Activated CD4-positive, alpha-beta T cell treated with anti-CD3 and anti-CD28 coated beads for 4 hours (primary cell): ENCODE measurements around the gene ADAMTS3.

ENCODE experiments used
- DNase-seq, 2 donors: peaks; one replicate each; pipeline ENCODE4 v3.0.0-alpha.2; 2020

The ADAMTS3 gene

GRCh38 chr4:72568959-72569718, at the start of gene ADAMTS3:
Gene ADAMTS3 (minus strand): TSS chr4:72569221. CDS start chr4:72568762, 459 bp downstream.
- DNase-seq: no peak

DNA sequence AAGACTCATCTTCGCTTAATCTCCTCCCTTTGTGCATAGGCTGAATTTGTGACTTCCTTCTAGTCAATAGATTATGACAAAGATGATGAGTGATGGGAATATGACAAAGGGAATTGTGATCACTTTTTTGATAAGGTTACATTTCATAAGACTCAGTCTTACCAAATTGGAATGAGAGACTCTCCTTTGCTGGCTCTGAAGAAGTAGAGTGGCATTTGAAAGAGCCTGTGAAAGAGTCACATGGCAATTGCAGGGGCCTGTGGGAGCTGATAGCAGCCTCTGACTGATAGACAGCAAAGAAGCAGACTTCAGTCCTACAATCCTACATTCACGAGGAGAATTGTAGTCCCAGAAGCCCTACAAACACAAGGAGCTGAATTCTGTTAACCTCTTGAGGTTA, 44.9 kb upstream of the ADAMTS3 start:
- DNase-seq: no peak

DNA sequence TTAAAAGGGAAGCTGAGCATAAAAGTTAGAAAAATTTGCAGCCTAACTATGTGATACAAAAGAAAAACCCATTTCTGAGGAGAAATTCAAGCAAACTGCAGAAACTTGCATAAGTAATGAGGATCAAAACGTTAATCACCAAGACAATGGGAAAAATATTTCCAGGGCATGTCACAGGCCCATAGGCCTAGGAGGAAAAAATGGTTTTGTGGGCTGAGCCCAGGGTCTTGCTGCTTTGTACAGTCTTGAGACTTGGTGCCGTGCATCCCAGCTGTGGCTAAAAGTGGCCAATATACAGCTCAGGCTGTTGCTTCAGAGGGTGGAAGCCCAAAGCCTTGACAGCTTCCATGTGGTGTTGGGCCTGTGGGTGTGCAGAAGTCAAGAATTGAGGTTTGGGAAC, 37.7 kb upstream of the ADAMTS3 start:
- no peak for DNase-seq

- no peak for DNase-seq
Measured at GRCh38 chr4:72604324-72604723, 35.3 kb upstream of the ADAMTS3 start.

DNA sequence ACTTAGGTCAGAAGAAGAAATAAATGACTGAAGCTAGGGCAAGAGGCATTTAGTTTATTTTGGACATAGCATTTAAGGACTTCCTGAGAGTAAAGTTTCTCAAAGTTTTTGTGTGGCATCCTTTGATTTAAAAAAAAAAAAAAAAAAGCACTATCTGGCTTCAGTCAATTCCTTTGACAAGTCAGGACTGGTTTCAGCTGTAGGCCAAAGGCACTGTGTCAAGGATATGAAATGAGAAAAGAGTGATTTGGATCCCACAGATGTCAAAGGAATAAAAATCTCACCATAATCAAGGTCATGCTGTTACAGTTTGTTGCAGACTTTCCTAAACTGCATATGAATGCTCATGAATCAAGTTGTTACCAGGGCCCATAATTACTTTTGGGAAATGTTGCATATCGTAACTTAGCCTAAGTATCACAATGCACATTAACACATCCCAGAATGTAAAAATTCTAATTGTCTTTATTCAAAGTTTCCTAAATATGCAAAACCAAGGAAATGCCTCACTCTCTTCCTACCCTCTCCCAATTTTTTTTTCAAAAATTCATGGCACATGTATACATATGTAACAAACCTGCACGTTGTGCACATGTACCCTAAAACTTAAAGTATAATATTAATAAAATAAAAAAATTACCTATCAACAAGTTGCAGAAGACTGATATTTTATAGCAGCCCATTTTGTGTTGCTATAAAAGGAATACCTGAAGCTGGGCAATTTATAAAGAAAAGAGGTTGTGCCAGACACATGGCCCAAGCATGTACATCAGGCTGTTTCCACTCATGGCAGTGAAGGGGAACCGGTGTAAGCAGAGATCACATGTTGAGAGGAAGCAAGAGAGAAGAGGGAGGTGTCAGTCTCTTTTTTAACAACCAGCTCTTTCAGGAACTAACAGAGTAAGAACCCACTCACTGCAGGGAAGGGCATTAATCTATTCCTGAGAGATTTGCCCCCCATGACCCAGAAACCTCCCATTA, 33.7 kb upstream of the ADAMTS3 start:
- no peak for DNase-seq

DNA sequence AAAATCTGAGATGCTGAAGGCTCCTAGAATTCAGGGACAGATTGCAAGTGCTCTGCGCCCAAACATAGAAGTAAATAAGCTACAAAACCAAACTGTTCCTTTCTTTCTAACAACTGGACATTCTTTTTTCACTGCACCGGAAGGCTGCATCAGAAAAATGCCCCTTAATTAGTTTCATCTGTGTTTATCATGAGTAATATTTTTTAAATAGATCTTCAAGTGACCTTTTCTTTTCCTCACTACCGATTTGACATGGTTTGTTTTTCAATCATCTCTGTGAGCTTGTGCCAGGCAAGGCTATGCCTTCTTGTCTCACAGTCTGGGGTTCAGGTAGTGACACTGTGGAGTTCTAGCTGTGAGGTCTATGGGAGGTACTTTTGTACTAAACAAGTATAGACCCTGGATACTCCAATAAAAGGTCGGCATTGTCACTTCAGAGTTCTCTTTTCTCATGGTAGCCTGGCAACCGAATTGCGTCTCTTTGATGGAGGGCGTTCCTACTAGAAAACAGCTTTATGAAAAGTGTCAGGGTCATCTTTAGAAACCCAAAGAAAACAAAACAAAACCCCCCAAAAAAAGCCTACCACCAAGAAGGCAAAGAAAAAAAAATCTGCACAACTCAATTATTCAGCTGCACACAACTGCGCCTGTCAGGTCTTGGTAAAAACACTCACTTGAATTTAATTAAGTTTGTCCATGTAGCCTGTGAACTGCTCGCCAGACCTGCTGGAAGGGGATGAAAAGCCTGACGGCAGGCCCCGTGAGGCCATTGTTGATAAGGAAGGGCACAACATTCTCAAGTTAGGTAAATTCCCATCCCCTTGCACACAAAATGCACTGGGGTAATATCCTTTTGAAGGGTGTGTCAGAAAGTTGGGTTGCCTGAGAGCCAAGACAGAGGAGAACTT, 22.8 kb upstream of the ADAMTS3 start:
- no peak for DNase-seq

DNA sequence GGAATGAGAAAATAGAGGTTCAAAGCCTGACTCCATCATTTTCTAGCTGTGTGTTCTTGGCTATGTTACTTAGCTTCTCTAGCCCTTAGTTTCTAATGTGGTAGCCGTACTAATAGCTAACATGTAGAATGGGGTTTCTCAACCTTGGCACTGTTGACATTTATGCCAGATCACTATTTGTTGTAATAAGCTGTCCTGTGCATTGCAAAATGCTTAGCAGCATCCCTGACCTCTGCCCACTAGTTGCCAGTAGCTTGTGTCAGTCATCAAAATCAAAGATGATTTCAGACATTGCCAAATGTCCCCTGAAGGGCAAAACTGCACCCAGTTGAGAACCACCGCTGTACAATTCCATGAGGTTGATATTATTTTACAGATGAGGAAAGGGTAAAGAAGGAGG, 18.3 kb upstream of the ADAMTS3 start:
- DNase-seq: no peak

- DNase-seq: no peak
Measured at GRCh38 chr4:72582853-72583252, 13.8 kb upstream of the ADAMTS3 start.

- DNase-seq: no peak
Measured at GRCh38 chr4:72577211-72577610, 8.2 kb upstream of the ADAMTS3 start.

DNA sequence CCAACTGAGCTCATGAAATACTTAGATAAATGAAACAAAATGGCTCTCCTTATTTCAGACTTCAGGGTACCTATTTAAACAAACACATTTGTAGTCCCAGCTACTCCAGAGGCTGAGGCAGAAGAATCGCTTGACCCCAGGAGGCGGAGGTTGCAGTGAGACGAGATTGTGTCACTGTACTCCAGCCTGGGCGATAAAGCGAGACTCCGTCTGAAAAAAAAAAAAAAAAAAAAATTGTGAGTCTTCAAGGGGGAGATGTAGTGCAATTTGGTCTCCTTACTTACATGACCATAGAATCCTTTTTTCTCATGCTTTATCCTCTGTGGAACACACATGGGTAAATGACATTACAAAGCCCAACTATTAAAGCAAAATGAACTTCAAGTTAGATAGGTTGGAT, 2.3 kb upstream of the ADAMTS3 start:
- no peak for DNase-seq

GRCh38 chr4:72569719-72570235, 756 bp upstream of the ADAMTS3 start:
- DNase-seq: no peak

DNA sequence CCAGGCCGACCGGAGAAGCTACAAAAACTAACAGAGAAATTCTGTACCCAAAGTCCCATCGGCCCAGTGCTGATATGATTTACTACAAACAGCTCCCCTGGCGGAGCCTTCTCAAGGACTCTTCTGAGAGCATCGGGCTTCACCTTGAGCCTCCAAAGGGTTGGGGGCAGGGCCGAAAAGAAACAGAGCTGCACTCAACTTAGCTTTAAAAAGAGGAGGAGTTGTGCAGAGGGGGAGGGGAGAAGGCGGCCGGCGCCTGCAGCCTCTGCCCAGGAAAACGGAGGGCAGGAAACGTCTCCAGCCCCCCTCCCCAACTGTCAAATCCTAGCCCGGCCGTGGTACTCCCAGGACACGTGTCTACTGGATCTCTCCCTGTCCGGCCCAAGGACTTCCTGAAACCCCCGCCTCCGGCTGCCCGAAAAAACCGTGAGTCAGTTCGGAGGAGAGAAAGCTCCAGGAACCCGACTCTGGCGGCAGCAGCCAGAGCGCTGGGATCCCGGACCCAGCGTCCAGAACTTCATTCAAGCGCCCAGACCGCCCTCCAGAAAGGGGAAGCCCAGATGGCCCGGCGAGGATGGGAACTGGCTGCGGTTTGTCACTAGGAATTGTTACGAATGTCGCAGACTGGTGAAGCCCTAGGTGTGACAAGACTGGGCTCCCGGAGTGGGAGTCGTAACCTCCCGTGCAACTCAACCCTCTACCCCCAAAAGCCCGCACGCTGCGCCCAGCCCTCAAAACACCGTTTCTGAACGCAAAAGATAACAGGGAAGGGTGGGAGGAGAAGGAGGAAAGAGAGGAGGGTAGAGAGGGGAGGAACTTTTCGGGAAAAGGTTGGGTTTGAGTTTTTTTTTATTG, 973 bp downstream of the ADAMTS3 start:
- DNase-seq: no peak

- DNase-seq: no peak
Measured at GRCh38 chr4:72567036-72567435, 2.0 kb downstream of the ADAMTS3 start.

- no peak for DNase-seq
Measured at GRCh38 chr4:72566464-72566972, 2.5 kb downstream of the ADAMTS3 start.

GRCh38 chr4:72564789-72565188, 4.2 kb downstream of the ADAMTS3 start:
- no peak for DNase-seq

DNA sequence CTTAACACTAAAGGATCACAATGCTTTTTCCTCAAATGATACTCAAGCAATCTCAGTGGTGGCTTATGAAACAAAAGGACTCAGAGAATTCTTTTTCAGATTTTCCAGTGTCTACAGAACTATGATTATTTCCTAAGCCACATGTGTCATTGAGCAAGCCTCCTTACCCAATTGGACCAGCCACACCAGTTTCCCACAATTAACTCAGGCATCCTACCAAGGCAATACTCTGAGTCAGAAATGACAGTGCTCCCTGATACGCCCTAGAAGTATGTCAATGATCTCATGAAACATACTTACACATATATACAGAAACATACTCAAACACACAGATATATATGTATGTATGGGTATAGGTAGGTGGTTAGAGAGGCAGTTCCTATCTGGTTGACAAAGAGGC, 4.8 kb downstream of the ADAMTS3 start:
- DNase-seq: no peak

- no peak for DNase-seq
Measured at GRCh38 chr4:72558655-72559054, 10.4 kb downstream of the ADAMTS3 start.

- DNase-seq: no peak
Measured at GRCh38 chr4:72557021-72557420, 12.0 kb downstream of the ADAMTS3 start.

- DNase-seq: no peak
Measured at GRCh38 chr4:72555377-72555831, 13.6 kb downstream of the ADAMTS3 start.

DNA sequence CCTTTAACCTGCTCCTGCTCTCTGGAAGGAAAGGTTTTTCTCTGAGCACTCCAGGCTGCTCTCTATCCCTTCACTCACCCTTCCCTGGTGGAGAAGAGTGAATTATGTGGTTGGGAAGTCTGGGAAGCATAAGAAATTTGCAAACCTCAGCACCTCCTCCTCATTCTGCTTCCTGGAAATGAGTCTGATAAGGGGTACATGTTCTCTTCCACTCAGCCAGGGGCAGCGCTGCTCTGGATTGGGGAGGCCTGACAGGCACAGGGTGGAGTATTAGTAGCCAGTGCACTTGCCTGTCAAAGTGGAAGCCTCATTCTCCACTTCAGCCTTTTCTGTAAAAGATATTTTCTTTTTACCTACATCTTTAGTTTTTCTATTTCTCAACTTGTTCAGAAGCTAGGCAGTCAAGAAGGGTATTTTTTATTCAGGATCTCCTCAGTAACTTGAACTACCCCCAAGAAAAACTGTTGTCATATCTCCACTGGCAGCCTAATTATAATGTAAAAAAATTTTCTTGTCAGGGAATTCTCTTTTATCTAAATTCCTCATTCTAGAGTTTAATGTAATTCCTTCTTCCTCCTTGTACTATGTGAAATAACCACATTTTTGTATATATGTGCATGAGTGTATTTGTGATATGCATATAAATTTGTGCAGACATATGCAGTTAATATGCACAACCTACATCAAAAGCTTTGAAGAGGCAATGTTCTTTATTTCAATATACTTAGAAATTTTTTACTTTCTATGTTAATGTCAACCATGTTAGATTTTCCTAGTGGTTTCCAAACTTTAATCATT, 15.3 kb downstream of the ADAMTS3 start:
- DNase-seq: no peak
